HG02798 (cell line): Measurements from ENCODE around the gene AREG.
A peak's percentile ranks its signal among the peaks of the same experiment; 100 is the strongest.
"Not testable (repeated sequence)": the region's sequence is repeated elsewhere in the genome, so short reads cannot be mapped to it uniquely, and the experiment has no call there.

Source experiments
- ATAC-seq: cut with Tn5 transposase; IDR thresholded peaks from one replicate; pipeline ENCODE4 v1.9.1; 2021; ENCODE audit warnings: mild to moderate bottlenecking; ENCODE audit not compliant: unreplicated experiment, poor library complexity

AREG gene

GRCh38 chr4:74444891-74445642 lies at the start of gene AREG:
Gene AREG (plus strand): TSS chr4:74445136. CDS start chr4:74445346, 210 bp downstream.
- ATAC-seq: peak; percentile 93

GRCh38 chr4:74395633-74396032 lies 49.3 kb upstream of the AREG start:
- no peak for ATAC-seq

GRCh38 chr4:74397748-74398426 lies 47.0 kb upstream of the AREG start:
- peak; percentile 45 for ATAC-seq

- not testable (repeated sequence) for ATAC-seq
Measured at GRCh38 chr4:74398894-74399589, 45.9 kb upstream of the AREG start.

- no peak for ATAC-seq
Measured at GRCh38 chr4:74400395-74400794, 44.5 kb upstream of the AREG start.

GRCh38 chr4:74402692-74403456 lies 42.1 kb upstream of the AREG start:
- ATAC-seq: peak; percentile 96

- no peak for ATAC-seq
Measured at GRCh38 chr4:74407891-74408290, 37.0 kb upstream of the AREG start.

- ATAC-seq: no peak
Measured at GRCh38 chr4:74408639-74409038, 36.3 kb upstream of the AREG start.

- no peak for ATAC-seq
Measured at GRCh38 chr4:74410272-74410671, 34.7 kb upstream of the AREG start.

GRCh38 chr4:74412225-74412624 lies 32.7 kb upstream of the AREG start:
- no peak for ATAC-seq

GRCh38 chr4:74413265-74413664 lies 31.7 kb upstream of the AREG start:
- no peak for ATAC-seq

- ATAC-seq: no peak
Measured at GRCh38 chr4:74414149-74414809, 30.7 kb upstream of the AREG start.

- ATAC-seq: no peak
Measured at GRCh38 chr4:74415602-74416300, 29.2 kb upstream of the AREG start.

- no peak for ATAC-seq
Measured at GRCh38 chr4:74418063-74418670, 26.8 kb upstream of the AREG start.

GRCh38 chr4:74420863-74421262 lies 24.1 kb upstream of the AREG start:
- ATAC-seq: no peak

GRCh38 chr4:74423104-74423503 lies 21.8 kb upstream of the AREG start:
- ATAC-seq: no peak

- peak; percentile 60 for ATAC-seq
Measured at GRCh38 chr4:74424111-74424510, 20.8 kb upstream of the AREG start.

- no peak for ATAC-seq
Measured at GRCh38 chr4:74426101-74426500, 18.8 kb upstream of the AREG start.

- ATAC-seq: no peak
Measured at GRCh38 chr4:74428276-74428675, 16.7 kb upstream of the AREG start.
